ENCODE measurements around the gene KLHDC1. TPM values are rescaled to one million over a fixed set of nuclear protein-coding genes. Genes with fewer than 3 reads are reported as not detected.
"Not testable (repeated sequence)": the region's sequence is repeated elsewhere in the genome, so short reads cannot be mapped to it uniquely, and the experiment has no call there.

KLHDC1 gene
- total RNA-seq, 2 donors from 2014 or later, result 1.7 to 2.4 TPM

DNA sequence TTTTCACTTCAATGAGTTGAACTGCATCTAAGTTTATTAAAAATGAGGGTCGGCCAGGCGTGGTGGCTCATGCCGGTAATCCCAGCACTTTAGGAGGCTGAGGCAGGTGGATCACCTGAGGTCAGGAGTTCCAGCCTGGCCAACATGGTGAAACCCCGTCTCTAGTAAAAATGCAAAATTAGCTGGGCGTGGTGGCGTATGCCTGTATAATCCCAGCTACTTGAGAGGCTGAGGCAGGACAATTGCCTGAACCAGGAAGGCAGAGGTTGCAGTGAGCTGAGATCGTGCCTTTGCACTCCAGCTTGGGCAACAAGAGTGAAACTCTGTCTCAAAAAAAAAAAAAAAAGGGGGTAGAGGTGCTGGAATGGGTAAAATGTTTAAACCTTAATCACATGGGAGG lies 88.1 kb downstream of the KLHDC1 start:
- H3K4me3 Mint-ChIP-seq; ATAC-seq; H3K4me1 Mint-ChIP-seq (ENCODE audit: low read depth in 2 of 2); DNase-seq (ENCODE audit: low spot score); H3K9me3 Mint-ChIP-seq; H3K27me3 Mint-ChIP-seq: not testable (repeated sequence)
- Mint-ChIP-seq H3K36me3 (peaks cover 25% of the 10 kb centered on the region), H3K27ac (peak overlapping the region in 1 of 2 donors; percentile 27)

DNA sequence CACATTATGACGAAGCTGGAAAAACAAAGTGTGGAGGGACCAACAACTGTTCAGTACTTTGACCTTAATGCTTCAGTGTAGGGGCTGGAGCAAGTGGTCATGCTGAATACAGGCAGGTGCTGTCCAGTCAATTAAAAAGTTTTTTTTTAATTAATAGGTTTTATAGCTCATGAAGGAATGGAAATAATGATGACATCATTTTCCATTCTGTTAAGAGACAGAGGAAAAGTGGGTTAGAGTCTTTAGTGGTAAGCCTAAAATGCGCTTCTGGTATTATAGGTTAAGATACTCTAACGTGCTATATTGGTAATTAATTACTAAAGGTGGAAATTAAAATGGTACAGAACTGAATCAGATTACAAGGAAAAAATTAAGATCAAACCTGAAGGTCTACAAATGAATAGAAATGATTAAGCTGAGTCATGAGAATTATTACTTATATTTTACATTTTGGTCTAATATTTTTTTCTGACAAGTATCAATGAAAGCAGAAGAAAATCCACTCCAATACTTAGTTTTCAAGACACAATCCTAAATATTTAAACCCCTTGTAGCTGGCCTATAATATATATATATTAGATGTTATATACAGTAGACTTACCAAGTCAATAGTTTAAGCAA lies 90.6 kb downstream of the KLHDC1 start:
- Mint-ChIP-seq H3K27ac (no peak overlapping the region), H3K4me1 (ENCODE audit: low read depth in 2 of 2) (no peaks in the 10 kb centered on the region), H3K4me3 (no peak overlapping the region), H3K27me3 (no peaks in the 10 kb centered on the region), H3K36me3 (peaks cover 35% of the 10 kb centered on the region), H3K9me3 (no peaks in the 10 kb centered on the region)
- DNase-seq (ENCODE audit: low spot score), result no peak
- no peak for ATAC-seq

DNA sequence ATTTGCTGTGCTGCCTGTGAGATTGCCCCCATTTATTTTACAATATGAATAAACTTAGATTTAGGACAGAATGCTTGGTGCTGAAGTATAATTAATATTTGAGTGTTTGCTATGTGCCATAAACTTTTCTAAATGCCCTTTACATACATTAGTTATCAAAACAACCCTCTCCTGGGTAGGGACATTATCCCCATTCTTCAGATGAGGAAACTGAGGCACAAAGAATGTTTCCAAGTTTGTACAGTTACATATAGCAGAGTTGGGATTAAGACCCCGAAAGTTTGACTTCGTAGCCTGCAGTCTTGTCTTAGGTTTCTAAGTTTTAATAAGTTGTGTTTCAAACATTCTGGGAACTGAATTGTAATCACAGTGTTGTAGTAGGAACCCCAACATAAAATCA lies 93.4 kb downstream of the KLHDC1 start:
- DNase-seq (ENCODE audit: low spot score) (no peak), ATAC-seq (no peak)
- H3K36me3 Mint-ChIP-seq, result peaks cover 33% of the 10 kb centered on the region
- H3K4me1 Mint-ChIP-seq (ENCODE audit: low read depth in 2 of 2), result peaks cover 3 to 5% of the 10 kb centered on the region in 2 donors
- no peaks in the 10 kb centered on the region for H3K27me3 Mint-ChIP-seq
- no peaks in the 10 kb centered on the region for H3K9me3 Mint-ChIP-seq
- no peak overlapping the region for H3K4me3 Mint-ChIP-seq
- H3K27ac Mint-ChIP-seq, result no peak overlapping the region

DNA sequence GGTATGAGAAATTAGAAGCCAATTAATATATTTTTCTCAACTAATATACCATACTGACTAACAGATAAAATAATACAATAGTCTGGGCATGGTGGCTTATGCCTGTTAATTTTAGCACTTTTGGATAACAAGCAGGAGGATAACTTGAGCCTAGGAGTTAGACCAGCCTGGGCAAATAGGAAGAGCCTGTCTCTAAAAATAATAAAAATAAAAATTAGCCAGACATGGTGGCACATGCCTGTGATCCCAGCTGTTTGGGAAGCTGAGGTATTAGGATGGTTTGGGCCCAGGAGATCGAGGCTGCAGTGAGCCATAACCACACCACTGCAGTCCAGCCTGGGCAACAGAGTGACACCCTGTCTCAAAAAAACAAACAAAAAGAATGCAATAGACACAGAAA lies 99.7 kb downstream of the KLHDC1 start:
- H3K27me3 Mint-ChIP-seq, result no peaks in the 10 kb centered on the region
- no peak overlapping the region for H3K27ac Mint-ChIP-seq
- ATAC-seq (no peak), DNase-seq (ENCODE audit: low spot score) (no peak)
- H3K4me1 Mint-ChIP-seq (ENCODE audit: low read depth in 2 of 2), result peaks cover 3 to 10% of the 10 kb centered on the region in 2 donors
- H3K9me3 Mint-ChIP-seq, result no peaks in the 10 kb centered on the region
- no peak overlapping the region for H3K4me3 Mint-ChIP-seq
- peaks cover 27% of the 10 kb centered on the region for H3K36me3 Mint-ChIP-seq

DNA sequence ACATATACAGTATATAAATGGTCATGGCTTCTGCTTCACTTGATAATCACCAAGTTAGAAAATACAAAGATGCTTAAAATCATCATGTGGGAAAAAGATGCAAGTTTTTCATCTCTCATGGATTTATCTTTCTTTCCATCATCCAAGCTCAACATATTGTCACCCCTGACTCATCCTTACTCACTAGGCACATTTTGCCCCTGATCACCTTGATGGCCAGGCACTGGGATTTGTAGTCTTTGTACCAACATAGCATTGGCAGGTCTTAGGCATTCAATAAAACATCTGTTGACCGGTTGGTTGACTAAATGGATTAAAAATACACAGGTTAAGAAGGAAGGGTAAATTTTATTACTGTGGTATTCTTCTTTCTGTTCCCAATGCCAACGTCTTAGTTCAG lies 103.1 kb downstream of the KLHDC1 start:
- Mint-ChIP-seq H3K9me3 (no peaks in the 10 kb centered on the region), H3K4me1 (ENCODE audit: low read depth in 2 of 2) (peaks cover 0 to 5% of the 10 kb centered on the region in 2 donors), H3K4me3 (no peak overlapping the region), H3K27me3 (no peaks in the 10 kb centered on the region), H3K36me3 (peaks cover 31% of the 10 kb centered on the region), H3K27ac (peak overlapping the region in 1 of 2 donors; percentile 8)
- ATAC-seq, result no peak
- no peak for DNase-seq (ENCODE audit: low spot score)

Other genes with a start within 250 kb of the KLHDC1 start
- gene RPS29, start 106.7 kb upstream of the KLHDC1 start, total RNA-seq, result 1,000 to 10,000 TPM in 1 of 2 donors, 100 to 1,000 TPM in 1; 518 to 1,286 TPM
- 10 to 100 TPM; 28.7 to 48.4 TPM for gene LRR1, start 94.2 kb upstream of the KLHDC1 start, total RNA-seq
- gene RPL36AL, start 72.5 kb upstream of the KLHDC1 start, total RNA-seq, result 100 to 1,000 TPM; 186 to 188 TPM
- 10 to 100 TPM; 76.3 to 93.6 TPM for gene MGAT2, start 72.3 kb upstream of the KLHDC1 start, total RNA-seq
- gene DNAAF2, start 57.9 kb upstream of the KLHDC1 start, total RNA-seq, result 10 to 100 TPM in 1 of 2 donors, 1 to 10 TPM in 1; 6.2 to 11.9 TPM
- 10 to 100 TPM; 19.5 to 30.5 TPM for gene POLE2, start 4.9 kb upstream of the KLHDC1 start, total RNA-seq
- 10 to 100 TPM; 17.2 to 17.8 TPM for gene KLHDC2, start 75.0 kb downstream of the KLHDC1 start, total RNA-seq
- 100 to 1,000 TPM in 1 of 2 donors, 10 to 100 TPM in 1; 95.2 to 120 TPM for gene NEMF, start 159.7 kb downstream of the KLHDC1 start, total RNA-seq
- 100 to 1,000 TPM; 147 to 175 TPM for gene ARF6, start 200.0 kb downstream of the KLHDC1 start, total RNA-seq

Measured in natural killer cell treated with Interleukin-12 subunit alpha and Interleukin-12 subunit beta and Interleukin-15 and Interleukin-18, amount 100 ng/mL, for 72 hours (primary cell).